GM12878 (cell line): ENCODE data around the gene LRWD1. TPM values are rescaled to one million over a fixed set of nuclear protein-coding genes. Genes with fewer than 3 reads are reported as not detected.

Experiments used
- BACH1 ChIP-seq: fragments of 450-650 bp; IDR thresholded peaks from 2 replicates; pipeline ENCODE4 v1.6.1; 2017; ENCODE audit warnings: mild to moderate bottlenecking, borderline replicate concordance
- E2F4 ChIP-seq: IDR thresholded peaks from 2 replicates; pipeline ENCODE4 v1.6.1; 2012; ENCODE audit warnings: low read depth, low read length, improper control_type of control experiment
- E4F1 ChIP-seq: fragments of 450-650 bp; IDR thresholded peaks from 2 replicates; pipeline ENCODE4 v1.6.1; 2018; ENCODE audit warnings: borderline replicate concordance, mild to moderate bottlenecking; ENCODE audit not compliant: partially characterized antibody
- GATAD2B ChIP-seq: fragments of 450-650 bp; conservative IDR thresholded peaks from 2 replicates; pipeline ENCODE4 v1.6.1; 2017; ENCODE audit warnings: low read depth, mild to moderate bottlenecking, moderate library complexity
- HDAC2 ChIP-seq: fragments of 200-600 bp; sonication (generic); IDR thresholded peaks from 2 replicates; pipeline ENCODE4 v1.6.1; 2017
- IRF3 ChIP-seq: fragments of 450-650 bp; IDR thresholded peaks from 2 replicates; pipeline ENCODE4 v1.6.1; 2014; ENCODE audit warnings: mild to moderate bottlenecking
- KDM1A ChIP-seq: fragments of 200-600 bp; sonication (generic); IDR thresholded peaks from 2 replicates; pipeline ENCODE4 v1.6.1; 2016; ENCODE audit warnings: borderline replicate concordance
- MEF2A ChIP-seq: IDR thresholded peaks from 2 replicates; pipeline ENCODE4 v1.6.1; 2011; ENCODE audit warnings: low read depth, mild to moderate bottlenecking, low read length, moderate library complexity; ENCODE audit not compliant: insufficient read depth
- MEF2B ChIP-seq: fragments of 450-650 bp; IDR thresholded peaks from 2 replicates; pipeline ENCODE4 v1.6.1; 2018; ENCODE audit warnings: mild to moderate bottlenecking, moderate library complexity; ENCODE audit not compliant: partially characterized antibody, poor library complexity, severe bottlenecking
- MTA3 ChIP-seq: IDR thresholded peaks from 2 replicates; pipeline ENCODE4 v1.6.1; 2012; ENCODE audit warnings: low read length, inconsistent platforms, borderline replicate concordance
- MXI1 ChIP-seq: fragments of 150-350 bp; IDR thresholded peaks from 2 replicates; pipeline ENCODE4 v1.6.1; 2011; ENCODE audit warnings: low read depth, mild to moderate bottlenecking, inconsistent platforms, low read length, improper control_type of control experiment
- MYB ChIP-seq: fragments of 150-350 bp; IDR thresholded peaks from 2 replicates; pipeline ENCODE4 v1.6.1; 2014; ENCODE audit warnings: mild to moderate bottlenecking, low read depth, low read length, borderline replicate concordance
- NBN ChIP-seq: fragments of 450-650 bp; IDR thresholded peaks from 2 replicates; pipeline ENCODE4 v1.6.1; 2016
- RB1 ChIP-seq: fragments of 450-650 bp; formaldehyde crosslinking; IDR thresholded peaks from 2 replicates; pipeline ENCODE4 v1.6.1; 2017; ENCODE audit warnings: mild to moderate bottlenecking, borderline replicate concordance
- SMAD1 ChIP-seq: fragments of 450-650 bp; IDR thresholded peaks from 2 replicates; pipeline ENCODE4 v1.6.1; 2018; ENCODE audit warnings: mild to moderate bottlenecking, low read depth; ENCODE audit not compliant: partially characterized antibody
- STAT3 ChIP-seq: IDR thresholded peaks from 2 replicates; pipeline ENCODE4 v1.6.1; 2011; ENCODE audit warnings: low read depth, low read length, improper control_type of control experiment
- TBL1XR1 ChIP-seq: IDR thresholded peaks from 2 replicates; pipeline ENCODE4 v1.6.1; 2012; ENCODE audit warnings: low read depth, low read length, improper control_type of control experiment
- ZNF687 ChIP-seq: fragments of 450-650 bp; IDR thresholded peaks from 2 replicates; pipeline ENCODE4 v1.6.1; 2017; ENCODE audit warnings: mild to moderate bottlenecking, moderate library complexity
- polyA plus RNA-seq, 11 experiments: library from polyadenylated mRNA; depleted of rRNA in 4 of 11; unstranded in 6 of 11; stranded (reverse) in 5 of 11; fragments of >200 nt; fragmentation: Nextera tagmentation in 4 of 11; fragmentation: Illumina TruSeq in 1 of 11; extraction: Ambion mirVana in 4 of 11; extraction: Trizol in 1 of 11; gene quantifications; 1 replicate in 1 of 11; 2 replicates in 10 of 11; pipeline versions ENCODE4 v1.2.1 to v1.2.3, GENCODE V29; 2011 to 2016; ENCODE audit warnings: inconsistent platforms in 2 of 11, missing spikeins in 2 of 11, low read depth in 1 of 11
- total RNA-seq, 4 experiments: library from RNA; depleted of rRNA in 3 of 4; stranded (reverse); fragments of >200 nt in 3 of 4; fragmentation: Illumina TruSeq in 1 of 4; extraction: Trizol in 1 of 4; gene quantifications; 2 replicates each; pipeline versions ENCODE4 v1.2.1 to v1.2.3, GENCODE V29; 2013 to 2021

Gene LRWD1
- total and polyA plus RNA-seq, 10 of the 15 experiments (the other 5 are each of a cell fraction or from before 2014, with no cell fraction given), result 0.40 to 64.4 (median 26.1) TPM

GRCh38 chr7:102426268-102427018, 38.3 kb upstream of the LRWD1 start (continued):
- no peak for TF ChIP-seq IRF3
- no peak for TF ChIP-seq HDAC2
- TF ChIP-seq E2F4, result peak; percentile 5; the same call in 1 of the 2 replicates
- no peak for TF ChIP-seq E4F1
- TF ChIP-seq MEF2A, result 0 out of 2 replicates have a peak, but pooled peaks have one; percentile 52
- TF ChIP-seq MTA3, result no peak
- 0 out of 2 replicates have a peak, but pooled peaks have one; percentile 24 for TF ChIP-seq RB1
- peak; percentile 50; the same call in 1 of the 2 replicates for TF ChIP-seq NBN
- no peak for TF ChIP-seq STAT3
- TF ChIP-seq MYB, result no peak
- TF ChIP-seq MXI1, result peak; percentile 79
- TF ChIP-seq GATAD2B, result 0 out of 2 replicates have a peak, but pooled peaks have one; percentile 10
- TF ChIP-seq MEF2B, result peak; percentile 47
- TF ChIP-seq KDM1A, result no peak
- peak; percentile 97 for TF ChIP-seq ZNF687
- TF ChIP-seq SMAD1, result peak; percentile 6
- peak; percentile 55; the same call in 1 of the 2 replicates for TF ChIP-seq BACH1
- peak; percentile 58; the same call in 1 of the 2 replicates for TF ChIP-seq TBL1XR1
